ENCODE measurements around the gene ITGB5.

- TF ChIP-seq CTCF (IDR thresholded peaks at IDR 0.05): peak; percentile 87
- no peak for TF ChIP-seq ERG (CRISPR knock-in tag; IDR thresholded peaks at IDR 0.05)
- TF ChIP-seq ZNF512 (CRISPR knock-in tag; IDR thresholded peaks at IDR 0.05; ENCODE audit: borderline replicate concordance): no peak
- no peak for TF ChIP-seq NFE2L1 (CRISPR knock-in tag; IDR thresholded peaks at IDR 0.05)
Measured at GRCh38 chr3:124761250-124761796, 125.8 kb downstream of the ITGB5 start.

All from WTC11 (cell line).